Non-pigmented ciliary epithelial cell (primary cell): ENCODE measurements around the gene HNRNPA2B1.
"Not testable (repeated sequence)": the region's sequence is repeated elsewhere in the genome, so short reads cannot be mapped to it uniquely, and the experiment has no call there.

Source experiments
- DNase-seq: peaks from one replicate; pipeline ENCODE4 v3.0.0-alpha.2; 2010; ENCODE audit warnings: low read depth

The HNRNPA2B1 gene

DNA sequence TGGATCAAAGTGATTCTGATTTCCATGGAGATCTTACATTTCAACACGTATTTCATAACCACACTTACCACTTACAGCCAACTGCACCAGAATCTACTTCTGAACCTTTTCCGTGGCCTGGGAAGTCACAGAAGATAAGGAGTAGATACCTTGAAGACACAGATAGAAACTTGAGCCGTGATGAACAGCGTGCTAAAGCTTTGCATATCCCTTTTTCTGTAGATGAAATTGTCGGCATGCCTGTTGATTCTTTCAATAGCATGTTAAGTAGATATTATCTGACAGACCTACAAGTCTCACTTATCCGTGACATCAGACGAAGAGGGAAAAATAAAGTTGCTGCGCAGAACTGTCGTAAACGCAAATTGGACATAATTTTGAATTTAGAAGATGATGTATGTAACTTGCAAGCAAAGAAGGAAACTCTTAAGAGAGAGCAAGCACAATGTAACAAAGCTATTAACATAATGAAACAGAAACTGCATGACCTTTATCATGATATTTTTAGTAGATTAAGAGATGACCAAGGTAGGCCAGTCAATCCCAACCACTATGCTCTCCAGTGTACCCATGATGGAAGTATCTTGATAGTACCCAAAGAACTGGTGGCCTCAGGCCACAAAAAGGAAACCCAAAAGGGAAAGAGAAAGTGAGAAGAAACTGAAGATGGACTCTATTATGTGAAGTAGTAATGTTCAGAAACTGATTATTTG is 15.3 kb downstream of the HNRNPA2B1 start:
- no peak for DNase-seq

- not testable (repeated sequence) for DNase-seq
These were observed 16.1 kb downstream of the HNRNPA2B1 start for GRCh38 chr7:26184281-26185101.

GRCh38 chr7:26183545-26184280 is 16.8 kb downstream of the HNRNPA2B1 start:
- no peak for DNase-seq

DNA sequence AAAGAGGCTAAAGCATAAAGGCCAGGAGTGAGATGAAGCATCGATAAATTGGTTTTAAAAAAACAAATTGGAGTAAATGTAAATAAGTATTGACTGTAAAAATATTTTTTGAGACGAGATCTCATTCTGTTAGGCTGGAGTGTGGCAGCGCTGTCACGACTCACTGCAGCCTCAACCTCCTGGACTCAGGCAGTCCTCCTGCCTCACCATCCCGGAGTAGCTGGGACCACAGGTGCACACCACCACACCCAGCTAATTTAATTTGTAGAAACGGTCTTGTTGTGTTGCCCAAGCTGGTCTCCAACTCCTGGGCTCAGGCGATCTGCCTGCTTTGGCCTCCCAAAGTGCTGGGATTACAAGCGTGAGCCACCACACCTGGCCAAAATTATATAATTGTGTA is 17.8 kb downstream of the HNRNPA2B1 start:
- no peak for DNase-seq

GRCh38 chr7:26182283-26182682 is 18.3 kb downstream of the HNRNPA2B1 start:
- DNase-seq, result no peak

GRCh38 chr7:26181474-26182227 is 18.9 kb downstream of the HNRNPA2B1 start:
- no peak for DNase-seq

- DNase-seq, result no peak
These were observed 19.8 kb downstream of the HNRNPA2B1 start for GRCh38 chr7:26180792-26181198.

- DNase-seq, result no peak
These were observed 20.6 kb downstream of the HNRNPA2B1 start for GRCh38 chr7:26179826-26180497.

DNA sequence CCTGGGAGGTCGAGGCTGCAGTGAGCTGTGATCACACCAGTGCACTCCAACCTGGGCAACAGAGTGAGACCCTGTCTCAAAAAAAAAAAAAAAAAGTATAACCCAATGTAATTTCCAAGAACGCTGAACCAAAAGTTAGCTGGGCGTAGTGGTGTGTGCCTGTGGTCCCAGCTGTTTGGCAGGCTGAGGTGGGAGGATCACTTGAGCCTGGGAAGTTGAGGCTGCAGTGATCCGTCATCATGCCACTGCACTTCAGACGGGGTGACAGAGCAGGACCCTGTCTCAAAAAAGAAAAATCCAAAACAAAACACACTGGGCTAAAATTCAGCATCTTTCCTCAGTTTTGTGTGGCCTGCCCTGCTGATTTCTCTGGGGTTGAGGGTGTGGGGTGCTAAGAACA is 21.1 kb downstream of the HNRNPA2B1 start:
- no peak for DNase-seq

DNA sequence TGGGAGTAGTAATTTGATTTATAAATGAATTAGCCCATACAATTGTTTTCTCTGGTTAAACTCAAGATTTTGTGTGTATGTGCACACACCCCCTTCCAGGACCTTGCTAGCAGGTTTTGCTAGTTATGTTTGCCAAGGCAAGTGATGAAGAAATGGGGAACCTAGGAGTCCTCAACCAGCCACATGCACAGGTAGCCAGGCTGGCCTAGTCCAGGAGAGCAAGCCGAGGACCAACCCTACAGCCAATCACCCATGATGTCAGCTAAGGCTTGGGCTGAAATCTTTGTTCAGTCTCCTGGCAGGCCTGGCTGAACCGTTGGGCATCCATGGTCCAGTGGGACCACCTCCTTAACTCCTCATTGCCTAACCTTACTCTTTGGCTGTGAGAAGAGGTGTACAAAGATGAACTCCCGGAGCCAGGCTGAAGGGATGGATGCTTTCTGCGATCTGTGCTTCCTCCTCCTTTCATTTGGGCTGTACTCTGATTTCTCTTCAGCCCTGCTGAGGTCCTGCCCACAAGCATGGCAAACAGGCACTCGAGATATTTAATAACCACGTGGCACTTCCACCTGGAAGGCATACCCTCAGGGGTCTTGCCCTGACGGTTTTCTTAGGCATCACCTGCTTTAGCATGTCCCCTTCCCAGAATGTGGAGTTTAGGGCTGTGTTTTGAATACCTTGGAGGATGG is 22.1 kb downstream of the HNRNPA2B1 start:
- no peak for DNase-seq

GRCh38 chr7:26177269-26177668 is 23.3 kb downstream of the HNRNPA2B1 start:
- DNase-seq, result not testable (repeated sequence)

DNA sequence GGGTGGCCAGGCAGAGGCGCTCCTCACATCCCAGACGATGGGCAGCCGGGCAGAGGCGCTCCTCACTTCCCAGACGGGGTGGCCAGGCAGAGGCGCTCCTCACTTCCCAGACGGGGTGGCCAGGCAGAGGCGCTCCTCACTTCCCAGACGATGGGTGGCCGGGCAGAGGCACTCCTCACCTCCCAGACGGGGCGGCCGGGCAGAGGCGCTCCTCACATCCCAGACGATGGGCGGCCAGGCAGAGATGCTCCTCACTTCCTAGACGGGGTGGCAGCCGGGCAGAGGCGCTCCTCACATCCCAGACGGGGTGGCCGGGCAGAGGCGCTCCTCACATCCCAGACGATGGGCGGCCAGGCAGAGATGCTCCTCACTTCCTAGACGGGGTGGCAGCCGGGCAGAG is 23.9 kb downstream of the HNRNPA2B1 start:
- DNase-seq, result not testable (repeated sequence)

DNA sequence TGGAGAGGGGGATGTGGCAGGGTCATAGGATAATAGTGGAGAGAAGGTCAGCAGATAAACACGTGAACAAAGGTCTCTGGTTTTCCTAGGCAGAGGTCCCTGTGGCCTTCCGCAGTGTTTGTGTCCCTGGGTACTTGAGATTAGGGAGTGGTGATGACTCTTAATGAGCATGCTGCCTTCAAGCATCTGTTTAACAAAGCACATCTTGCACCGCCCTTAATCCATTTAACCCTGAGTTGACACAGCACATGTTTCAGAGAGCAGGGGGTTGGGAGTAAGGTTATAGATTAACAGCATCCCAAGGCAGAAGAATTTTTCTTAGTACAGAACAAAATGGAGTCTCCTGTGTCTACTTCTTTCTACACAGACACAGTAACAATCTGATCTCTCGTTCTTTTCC is 24.6 kb downstream of the HNRNPA2B1 start:
- DNase-seq, result not testable (repeated sequence)

- no peak for DNase-seq
These were observed 28.5 kb downstream of the HNRNPA2B1 start for GRCh38 chr7:26172048-26172447.

DNA sequence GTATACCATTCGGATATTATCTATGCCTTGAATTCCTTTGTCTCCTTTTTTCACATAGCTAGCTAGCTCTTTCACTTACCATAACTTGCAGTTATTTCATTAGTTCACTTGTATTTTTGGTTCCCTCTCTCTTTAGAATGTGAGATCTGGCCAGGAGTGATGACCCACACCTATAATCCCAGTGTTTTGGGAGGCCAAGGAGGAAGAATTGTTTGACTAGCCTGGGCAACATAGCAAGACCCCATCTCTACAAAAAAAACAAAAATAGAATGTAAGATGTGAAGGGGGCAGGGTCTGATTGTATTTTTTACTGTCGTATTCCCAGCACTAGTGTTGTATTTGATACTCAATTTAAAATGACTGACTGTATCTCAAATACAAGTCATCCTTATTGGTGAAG is 28.9 kb downstream of the HNRNPA2B1 start:
- DNase-seq, result no peak

DNA sequence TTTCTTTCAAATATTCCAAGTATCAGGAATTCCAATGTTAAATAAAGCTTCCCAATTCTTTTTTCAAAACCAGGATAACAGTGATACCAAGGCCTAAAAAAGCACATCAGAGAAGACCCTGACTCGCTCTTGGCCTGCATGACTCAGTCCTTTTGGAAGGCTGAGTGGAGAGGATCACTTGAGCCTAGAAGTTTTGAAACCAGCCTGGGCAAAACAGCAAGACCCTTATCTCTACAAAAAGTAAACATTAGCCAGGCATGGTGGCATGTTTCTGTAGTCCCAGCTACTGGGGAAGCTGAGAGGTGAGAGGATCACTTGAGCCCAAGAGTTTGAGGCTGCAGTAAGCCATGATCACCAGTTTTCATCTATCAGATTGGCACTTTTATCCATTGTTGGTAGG is 29.9 kb downstream of the HNRNPA2B1 start:
- no peak for DNase-seq

DNA sequence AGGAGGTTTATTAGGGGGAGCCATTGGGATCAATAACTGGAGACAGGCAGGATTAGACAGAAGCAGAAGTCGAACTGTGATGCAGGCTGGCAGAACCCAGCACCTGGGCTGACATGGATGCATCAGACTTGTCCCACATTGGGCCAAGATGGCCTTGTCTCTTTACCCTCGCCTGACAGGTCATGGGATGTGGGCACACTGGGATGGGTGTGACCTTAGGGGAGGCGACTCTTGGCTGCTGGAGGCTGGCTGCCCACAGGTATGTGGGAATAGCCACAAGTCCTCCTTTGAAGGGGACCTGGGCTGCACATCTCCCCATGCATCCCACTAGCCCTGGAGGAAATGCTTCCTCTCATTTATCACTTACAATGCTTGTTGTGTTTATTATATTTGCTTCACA is 31.3 kb downstream of the HNRNPA2B1 start:
- no peak for DNase-seq

- DNase-seq, result no peak
These were observed 32.0 kb downstream of the HNRNPA2B1 start for GRCh38 chr7:26168458-26169023.

- no peak for DNase-seq
These were observed 33.1 kb downstream of the HNRNPA2B1 start for GRCh38 chr7:26167303-26167934.

GRCh38 chr7:26166684-26167266 is 33.8 kb downstream of the HNRNPA2B1 start:
- DNase-seq, result no peak
